Endothelial cell of umbilical vein (primary cell): ENCODE results near the gene SATB2. TPM values are rescaled to one million over a fixed set of nuclear protein-coding genes. Genes with fewer than 3 reads are reported as not detected.

ENCODE experiments used
- BruUV-seq: library from RNA; stranded (reverse); fragments of 400-500 nt; replicated peaks from 2 replicates; lab custom pipeline; 2021; lab: Mats Ljungman, UMichigan
- CTCF ChIA-PET: fragments of 300-600, 350-600 bp; sonication (Branson Sonifier 250); formaldehyde crosslinking; loops from one replicate; lab custom pipeline; 2021; ENCODE audit warnings: antibody characterized with exemption, inconsistent platforms; lab: Charles Lee
- POLR2A ChIA-PET: fragments of 300-600, 350-600 bp; sonication (Branson Sonifier 250); formaldehyde crosslinking; loops from one replicate; lab custom pipeline; 2021; ENCODE audit warnings: antibody characterized with exemption, inconsistent platforms; lab: Charles Lee
- DNase-seq: peaks from one replicate; pipeline ENCODE4 v3.0.0-alpha.2; 2011; ENCODE audit warnings: low read depth, low spot score
- FAIRE-seq: peaks from 2 replicates; lab custom pipeline; 2011; peaks lifted over from hg19 to GRCh38; lab: Jason Lieb, UNC
- H2AFZ ChIP-seq: 2 replicates; pipeline ENCODE4 v1.6.0; 2012; ENCODE audit warnings: low read depth, low read length, control low read depth, inconsistent platforms
- H3K27ac ChIP-seq: 2 replicates; pipeline ENCODE4 v1.5.1; 2011; ENCODE audit warnings: low read depth, mild to moderate bottlenecking, control low read depth, low read length, moderate library complexity; ENCODE audit not compliant: insufficient read depth
- H3K27me3 ChIP-seq, 2 experiments: 2 replicates each; pipeline versions ENCODE4 v1.6.0 to v1.6.1; 2011; ENCODE audit warnings: low read length in 2 of 2, mixed read lengths in 1 of 2; ENCODE audit not compliant: control insufficient read depth in 2 of 2, insufficient read depth in 2 of 2
- H3K36me3 ChIP-seq, 2 experiments: 2 replicates in 1 of 2; 3 replicates in 1 of 2; pipeline ENCODE4 v1.5.1; 2011; ENCODE audit warnings: low read length in 2 of 2, mild to moderate bottlenecking in 1 of 2, moderate library complexity in 1 of 2; ENCODE audit not compliant: control insufficient read depth in 2 of 2, insufficient read depth in 2 of 2; ENCODE audit errors: extremely low read depth in 1 of 2
- H3K4me1 ChIP-seq: 3 replicates; pipeline ENCODE4 v1.5.1; 2011; ENCODE audit warnings: mild to moderate bottlenecking, low read length; ENCODE audit not compliant: control insufficient read depth, insufficient read depth; ENCODE audit errors: extremely low read depth
- H3K4me2 ChIP-seq: 2 replicates; pipeline ENCODE4 v1.6.1; 2011; ENCODE audit warnings: low read length, control low read depth, mixed read lengths; ENCODE audit not compliant: insufficient read depth
- H3K4me3 ChIP-seq, 3 experiments: fragments of 200-600 bp in 1 of 3; sonication (generic), shearing (Covaris generic) in 1 of 3; replicated peaks in 1 of 3; 2 replicates each; pipeline ENCODE4 v1.5.1; 2011 to 2016; ENCODE audit warnings: control low read depth in 3 of 3, low read length in 3 of 3, mild to moderate bottlenecking in 2 of 3, inconsistent platforms in 1 of 3, low read depth in 1 of 3, moderate library complexity in 1 of 3; ENCODE audit not compliant: insufficient read depth in 1 of 3
- H3K79me2 ChIP-seq: 2 replicates; pipeline ENCODE4 v1.6.0; 2012; ENCODE audit warnings: low read length, inconsistent platforms; ENCODE audit not compliant: control insufficient read depth, insufficient read depth
- H3K9ac ChIP-seq: replicated peaks from 2 replicates; pipeline ENCODE3; 2011; ENCODE audit warnings: low read length, control low read depth; ENCODE audit not compliant: insufficient read depth; ENCODE audit errors: extremely low read depth
- H3K9me1 ChIP-seq: replicated peaks from 3 replicates; pipeline ENCODE4 v1.6.0; 2011; ENCODE audit warnings: mild to moderate bottlenecking, low read length; ENCODE audit not compliant: control insufficient read depth, insufficient read depth; ENCODE audit errors: extremely low read depth
- H3K9me3 ChIP-seq: replicated peaks from 2 replicates; pipeline ENCODE4 v1.5.1; 2012; ENCODE audit warnings: low read length, inconsistent platforms; ENCODE audit not compliant: control insufficient read depth, insufficient read depth
- H4K20me1 ChIP-seq: replicated peaks from 2 replicates; pipeline ENCODE3; 2011; ENCODE audit warnings: mild to moderate bottlenecking, low read length; ENCODE audit not compliant: control insufficient read depth, insufficient read depth; ENCODE audit errors: extremely low read depth
- CTCF ChIP-seq, 2 donors: IDR thresholded peaks; 1 replicate in 1 of 2; 2 replicates in 1 of 2; pipeline ENCODE4 v1.5.1; 2011; ENCODE audit warnings: low read length in 2 of 2, mild to moderate bottlenecking in 2 of 2, moderate library complexity in 2 of 2, control low read depth in 1 of 2, inconsistent platforms in 1 of 2, low read depth in 1 of 2; ENCODE audit not compliant: insufficient read depth in 1 of 2; ENCODE audit errors: extremely low read depth in 1 of 2
- EZH2 ChIP-seq: IDR thresholded peaks from 2 replicates; pipeline ENCODE4 v1.6.1; 2012; ENCODE audit warnings: borderline replicate concordance, low read depth, mild to moderate bottlenecking, moderate library complexity, low read length, inconsistent platforms; ENCODE audit not compliant: severe bottlenecking
- FOS ChIP-seq: IDR thresholded peaks from 2 replicates; pipeline ENCODE4 v1.6.1; 2011; ENCODE audit warnings: mild to moderate bottlenecking, low read length, moderate library complexity, borderline replicate concordance; ENCODE audit not compliant: insufficient read depth
- GATA2 ChIP-seq: IDR thresholded peaks from 2 replicates; pipeline ENCODE4 v1.7.0; 2011; ENCODE audit warnings: low read depth, mild to moderate bottlenecking, moderate library complexity, mixed read lengths, low read length; ENCODE audit not compliant: insufficient read length, insufficient read depth
- MAX ChIP-seq: IDR thresholded peaks from 2 replicates; pipeline ENCODE4 v1.6.1; 2011; ENCODE audit not compliant: insufficient read depth, insufficient read length
- MYC ChIP-seq: IDR thresholded peaks from one replicate; pipeline ENCODE4 v1.6.1; 2011; ENCODE audit warnings: mild to moderate bottlenecking, low read depth, low read length
- POLR2A ChIP-seq: IDR thresholded peaks from 2 replicates; pipeline ENCODE4 v1.6.1; 2012; ENCODE audit warnings: low read depth, mild to moderate bottlenecking, control low read depth, low read length
- POLR2AphosphoS5 ChIP-seq: IDR thresholded peaks from 2 replicates; pipeline ENCODE4 v1.6.1; 2012; ENCODE audit warnings: low read depth, mild to moderate bottlenecking, control low read depth, low read length, moderate library complexity; ENCODE audit not compliant: insufficient read depth
- dilution Hi-C: fragments of 300-500 bp; cut with MboI; formaldehyde crosslinking; loops from one replicate; pipeline ENCODE4 v1.15.0; 2019; ENCODE audit warnings: low sequenced_read_pairs; ENCODE audit not compliant: extremely low pct_ligation_motif_present
- intact Hi-C: fragments of 100-400 bp; cut with micrococcal nuclease; formaldehyde crosslinking; loops from one replicate; pipeline ENCODE4 v1.10.0; 2022
- polyA plus RNA-seq, 4 experiments: library from polyadenylated mRNA; depleted of rRNA in 3 of 4; stranded (reverse) in 3 of 4; unstranded in 1 of 4; fragments of >200 nt; gene quantifications; 2 replicates each; pipeline versions ENCODE4 v1.2.1 to v1.2.3, GENCODE V29; 2011 to 2012; ENCODE audit warnings: missing spikeins in 1 of 4
- total RNA-seq: library from RNA; stranded (reverse); gene quantifications from 2 replicates; pipeline ENCODE4 v1.2.3, GENCODE V29; 2021

The SATB2 gene
- total and polyA plus RNA-seq, 2 donors (not counting 3 experiments of a cell fraction or from before 2014, with no cell fraction given): 0.47 to 1.1 TPM

GRCh38 chr2:199458806-199459285 lies 1.1 kb upstream of the SATB2 start:
- H3K4me2 ChIP-seq: peak overlapping the region; percentile 30
- ChIA-PET CTCF (interaction anchor here (1.0 to 1.1 kb wide), 2 partner anchors 13 to 1144 kb away, joined by 3 to 4 read pairs; no protein-coding TSS in a partner anchor), POLR2A (no interaction called here)
- no peaks in the 10 kb centered on the region for H4K20me1 ChIP-seq
- no peak overlapping the region for H3K27ac ChIP-seq
- intact Hi-C loops: loop anchor here (1.0 kb wide), 1 partner anchor 12 kb away; no protein-coding TSS in a partner anchor
- peak overlapping the region; percentile 28 to 84 (median 57) for H3K4me3 ChIP-seq
- H3K9me3 ChIP-seq: no peaks in the 10 kb centered on the region
- peaks cover 56 to 82% of the 10 kb centered on the region in 2 experiments for H3K27me3 ChIP-seq
- DNase-seq (peak; percentile 56), FAIRE-seq (no peak)
- H3K36me3 ChIP-seq: no peaks in the 10 kb centered on the region
- H3K9ac ChIP-seq: peak overlapping the region; percentile 1
- no peaks in the 10 kb centered on the region for H3K79me2 ChIP-seq
- TF ChIP-seq MYC (no peak), POLR2AphosphoS5 (no peak), EZH2 (peak; percentile 53), MAX (no peak), GATA2 (no peak), CTCF (IDR thresholded peaks at IDR 0.05; ENCODE audit: extremely low read depth in 1 of 2, insufficient read depth in 1 of 2, low read depth in 1 of 2, low read length in 2 of 2) (no peak), FOS (no peak), POLR2A (no peak)
- no peaks in the 10 kb centered on the region for H3K9me1 ChIP-seq
- dilution Hi-C loops: no loop called here
- BruUV-seq: no TSS peak
- peaks cover 14% of the 10 kb centered on the region for H3K4me1 ChIP-seq
- H2AFZ ChIP-seq: peak overlapping the region; percentile 55
